GM12891 (cell line): ENCODE data around the gene FREY1.
A peak's percentile ranks its signal among the peaks of the same experiment; 100 is the strongest.

Experiments used
- DNase-seq: peaks from one replicate; pipeline ENCODE4 v3.0.0; 2011; ENCODE audit warnings: low spot score; ENCODE audit not compliant: insufficient read length
- FAIRE-seq: peaks from 2 replicates; lab custom pipeline; 2011; peaks lifted over from hg19 to GRCh38; lab: Jason Lieb, UNC
- PAX5 ChIP-seq: IDR thresholded peaks from 2 replicates; pipeline ENCODE4 v1.6.1; 2011; ENCODE audit warnings: low read length, moderate library complexity, mild to moderate bottlenecking; ENCODE audit not compliant: insufficient read depth, severe bottlenecking
- POLR2A ChIP-seq: IDR thresholded peaks from 2 replicates; pipeline ENCODE4 v1.6.1; 2011; ENCODE audit warnings: low read depth, low read length, control low read depth
- POLR2AphosphoS5 ChIP-seq: IDR thresholded peaks from 2 replicates; pipeline ENCODE4 v1.6.1; 2011; ENCODE audit warnings: low read depth, low read length, control low read depth
- POU2F2 ChIP-seq: IDR thresholded peaks from 2 replicates; pipeline ENCODE4 v1.6.1; 2011; ENCODE audit warnings: low read depth, mild to moderate bottlenecking, control low read depth, low read length, moderate library complexity
- SPI1 ChIP-seq: IDR thresholded peaks from 2 replicates; pipeline ENCODE4 v1.6.1; 2011; ENCODE audit warnings: low read depth, low read length, control low read depth
- TAF1 ChIP-seq: IDR thresholded peaks from 2 replicates; pipeline ENCODE4 v1.6.1; 2011; ENCODE audit warnings: low read depth, low read length, control low read depth

Gene FREY1

DNA sequence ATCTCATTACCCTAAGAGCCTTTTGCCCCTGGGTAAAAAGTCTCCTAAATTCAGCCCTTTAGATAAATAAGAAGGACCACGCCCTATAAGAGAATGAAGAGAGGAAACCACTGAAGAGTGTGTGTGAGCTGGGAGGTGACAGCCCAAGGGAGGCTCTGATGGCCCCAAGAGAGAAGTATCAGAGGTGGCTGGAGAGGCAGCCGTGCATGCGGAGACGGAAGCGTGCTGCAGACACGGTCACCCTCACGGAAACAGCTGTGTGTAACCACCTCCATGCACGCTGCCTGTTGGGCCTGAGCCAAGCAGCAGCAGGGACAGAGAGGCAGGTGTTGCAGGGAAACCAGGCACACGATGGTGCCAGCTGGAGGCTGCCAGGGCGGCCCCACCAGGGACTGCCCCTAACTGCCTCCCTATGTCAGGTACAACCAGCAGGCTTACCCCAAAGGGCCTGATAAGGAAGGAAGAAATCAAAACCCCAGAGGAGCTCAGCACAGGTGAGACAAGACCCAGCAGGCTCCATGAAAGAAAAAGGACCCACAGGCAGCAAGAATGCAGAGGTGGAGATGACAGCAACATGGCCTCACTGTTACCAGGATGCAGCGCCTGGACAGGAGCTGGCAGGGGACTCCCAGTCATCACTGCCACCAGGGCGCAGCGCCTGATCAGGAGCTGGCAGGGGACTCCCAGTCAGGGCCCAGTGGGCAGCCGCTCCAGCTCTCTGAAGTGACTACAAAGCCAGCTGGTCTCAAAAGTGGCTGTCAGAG is 23.1 kb upstream of the FREY1 start:
- DNase-seq (peak; percentile 91), FAIRE-seq (peak; percentile 100)
- TF ChIP-seq POU2F2, result peak; percentile 80
- peak; percentile 96 for TF ChIP-seq PAX5
- TF ChIP-seq SPI1, result no peak; the same call in 1 of the 2 replicates
- no peak for TF ChIP-seq POLR2A
- TF ChIP-seq POLR2AphosphoS5, result peak; percentile 37
- TF ChIP-seq TAF1, result no peak

- FAIRE-seq (no peak), DNase-seq (no peak)
- TF ChIP-seq TAF1, result no peak
- no peak for TF ChIP-seq POLR2A
- no peak for TF ChIP-seq POU2F2
- no peak for TF ChIP-seq PAX5
- TF ChIP-seq POLR2AphosphoS5, result no peak
- no peak for TF ChIP-seq SPI1
These were observed 22.5 kb upstream of the FREY1 start for GRCh38 chr11:45929486-45930030.

DNA sequence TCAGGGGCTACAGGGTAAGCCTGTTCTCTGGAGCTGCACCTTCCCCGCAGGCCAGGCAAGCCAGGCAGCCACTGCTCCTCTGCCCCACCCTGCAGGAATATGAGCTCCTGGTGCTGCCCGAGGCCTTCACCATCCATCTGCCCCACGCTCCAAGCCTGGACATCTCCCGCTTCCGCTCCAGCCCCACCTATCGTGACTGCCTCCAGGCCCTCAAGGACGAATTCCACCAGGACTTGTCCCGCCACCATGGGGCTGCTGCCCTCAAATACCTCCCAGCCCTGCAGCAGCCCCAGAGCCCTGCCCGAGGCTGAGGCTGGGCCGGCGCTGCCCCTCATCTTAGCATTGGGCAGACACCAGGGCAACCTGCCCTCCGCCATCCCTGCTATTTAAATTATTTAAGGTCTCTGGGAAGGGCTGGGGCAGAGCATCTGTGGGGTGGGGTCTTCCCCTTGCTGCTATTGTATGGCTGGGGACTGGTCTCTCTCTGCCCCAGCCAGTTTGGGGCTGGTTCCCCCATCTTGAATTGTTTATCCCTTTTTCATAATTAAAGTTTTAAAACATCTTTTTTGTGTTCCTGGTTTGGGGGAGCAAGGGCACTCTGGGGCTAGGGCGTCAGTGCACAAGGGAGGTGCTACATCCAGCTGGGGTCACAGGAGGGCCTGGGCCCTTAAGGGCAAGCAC is 21.6 kb upstream of the FREY1 start:
- TF ChIP-seq SPI1 (no peak), TAF1 (no peak), PAX5 (no peak), POLR2A (no peak), POLR2AphosphoS5 (no peak), POU2F2 (no peak)
- no peak for DNase-seq
- no peak for FAIRE-seq

DNA sequence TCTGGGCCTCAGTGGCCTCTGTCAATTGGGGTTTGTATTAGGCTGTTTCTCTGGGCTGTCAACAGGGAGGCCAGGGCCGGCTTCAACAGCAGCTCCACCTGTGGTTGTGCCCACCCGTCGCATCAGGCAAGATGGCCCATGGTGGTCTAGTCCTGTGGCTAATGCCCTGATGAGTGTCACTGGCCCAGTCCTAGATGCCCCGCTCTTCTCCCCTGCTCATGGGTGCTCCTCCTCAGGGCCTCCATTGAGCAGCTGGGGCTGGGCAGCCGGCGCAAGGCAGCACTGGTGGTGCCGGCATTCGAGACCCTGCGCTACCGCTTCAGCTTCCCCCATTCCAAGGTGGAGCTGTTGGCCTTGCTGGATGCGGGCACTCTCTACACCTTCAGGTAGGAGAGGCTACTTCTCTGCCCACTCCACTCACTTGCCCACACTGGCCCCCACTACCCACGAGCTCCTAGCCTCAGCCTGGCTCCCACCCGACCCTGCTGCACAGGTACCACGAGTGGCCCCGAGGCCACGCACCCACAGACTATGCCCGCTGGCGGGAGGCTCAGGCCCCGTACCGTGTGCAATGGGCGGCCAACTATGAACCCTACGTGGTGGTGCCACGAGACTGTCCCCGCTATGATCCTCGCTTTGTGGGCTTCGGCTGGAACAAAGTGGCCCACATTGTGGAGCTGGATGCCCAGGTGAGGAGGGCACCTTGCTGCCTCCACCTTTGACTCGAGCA is 20.8 kb upstream of the FREY1 start:
- TF ChIP-seq POLR2A, result no peak
- TF ChIP-seq POU2F2, result no peak
- no peak for TF ChIP-seq POLR2AphosphoS5
- TF ChIP-seq PAX5, result no peak
- no peak for TF ChIP-seq TAF1
- TF ChIP-seq SPI1, result no peak
- no peak for FAIRE-seq
- no peak for DNase-seq

GRCh38 chr11:45927332-45927683 is 20.2 kb upstream of the FREY1 start:
- FAIRE-seq (no peak), DNase-seq (no peak)
- TF ChIP-seq POLR2AphosphoS5 (no peak), POLR2A (no peak), PAX5 (no peak), POU2F2 (no peak), TAF1 (no peak), SPI1 (no peak)

DNA sequence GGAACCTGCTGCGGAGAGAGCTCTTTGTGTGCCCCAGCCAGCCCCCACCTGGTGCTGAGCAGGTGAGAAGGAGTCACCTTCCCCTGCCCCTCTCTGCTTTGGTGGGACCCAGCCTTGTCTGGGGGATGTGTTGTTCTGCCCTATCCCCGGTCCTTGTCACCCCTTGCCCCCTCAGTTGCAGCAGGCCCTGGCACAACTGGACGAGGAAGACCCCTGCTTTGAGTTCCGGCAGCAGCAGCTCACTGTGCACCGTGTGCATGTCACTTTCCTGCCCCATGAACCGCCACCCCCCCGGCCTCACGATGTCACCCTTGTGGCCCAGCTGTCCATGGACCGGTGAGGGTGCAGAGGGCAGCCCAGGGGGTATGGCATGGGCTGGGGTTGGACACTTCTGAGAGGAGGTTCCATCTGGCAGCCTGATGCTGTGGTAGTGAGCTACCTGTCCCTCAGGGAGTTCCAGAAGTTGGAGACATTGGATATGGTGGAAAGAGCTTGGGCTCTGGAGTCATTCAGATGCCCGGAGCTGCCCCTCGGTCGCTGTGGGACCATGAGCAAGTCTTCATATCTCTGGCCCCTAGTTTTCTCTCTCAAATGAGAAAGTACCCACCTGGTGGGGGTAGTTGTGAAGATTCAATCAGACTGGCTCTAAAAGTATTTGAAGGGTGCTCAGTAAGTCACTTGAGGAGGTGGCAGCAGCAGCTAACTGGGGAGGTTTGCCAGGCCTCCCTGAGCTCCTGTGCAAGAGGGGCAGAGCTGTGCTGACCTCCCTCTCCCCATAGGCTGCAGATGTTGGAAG is 19.7 kb upstream of the FREY1 start:
- no peak for FAIRE-seq
- no peak for TF ChIP-seq POLR2A
- DNase-seq, result no peak

- TF ChIP-seq POLR2A, result no peak
- TF ChIP-seq POLR2AphosphoS5, result no peak
- TF ChIP-seq TAF1, result no peak
- no peak for DNase-seq
- FAIRE-seq, result no peak
These were observed 18.9 kb upstream of the FREY1 start for GRCh38 chr11:45926001-45926401.

DNA sequence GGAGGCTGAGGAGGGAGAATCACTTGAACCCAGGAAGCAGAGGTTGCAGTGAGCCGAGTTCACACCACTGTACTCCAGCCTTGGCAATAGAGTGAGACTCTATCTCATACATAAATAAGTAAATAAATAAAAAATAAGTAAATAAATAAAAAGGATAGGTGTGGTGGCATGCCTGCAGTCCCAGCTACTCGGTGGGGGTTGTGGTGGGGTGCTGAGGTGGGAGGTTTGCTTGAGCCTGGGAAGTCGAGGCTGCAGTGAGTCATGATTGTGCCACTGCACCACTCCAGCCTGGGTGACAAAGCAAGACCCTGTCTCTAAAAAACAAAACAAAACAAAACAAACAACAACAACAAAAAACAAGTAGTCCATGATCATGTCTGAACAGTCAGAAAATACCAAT is 18.5 kb upstream of the FREY1 start:
- no peak for FAIRE-seq
- DNase-seq, result no peak
- no peak for TF ChIP-seq PAX5
- TF ChIP-seq POU2F2, result no peak
- no peak for TF ChIP-seq TAF1
- no peak for TF ChIP-seq POLR2A
- no peak for TF ChIP-seq SPI1
- TF ChIP-seq POLR2AphosphoS5, result no peak

DNA sequence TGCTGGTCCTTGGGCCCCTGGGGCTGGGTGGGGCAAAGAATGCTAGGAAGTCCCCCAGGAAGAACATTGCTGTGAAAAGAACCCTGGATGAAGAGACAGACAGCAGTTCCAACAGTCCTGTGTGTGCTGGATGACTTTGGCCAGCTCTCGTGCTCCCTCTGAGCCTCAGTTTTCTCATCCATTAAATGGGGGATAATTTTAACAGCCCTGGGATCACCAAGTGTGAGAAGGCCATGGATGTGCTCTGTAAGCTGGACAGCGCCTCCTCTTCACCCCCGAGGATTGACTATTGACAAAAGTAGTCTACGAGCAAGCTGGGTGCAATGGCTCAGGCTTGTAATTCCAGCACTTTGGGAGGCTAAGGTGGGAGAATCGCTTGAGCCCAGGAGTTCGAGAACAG is 17.9 kb upstream of the FREY1 start:
- TF ChIP-seq SPI1 (no peak), TAF1 (no peak), PAX5 (no peak), POLR2AphosphoS5 (no peak), POU2F2 (no peak), POLR2A (no peak)
- FAIRE-seq (no peak), DNase-seq (no peak)
